ENCODE data around the gene TLE2. TPM values are rescaled to one million over a fixed set of nuclear protein-coding genes. Genes with fewer than 3 reads are reported as not detected.
"Not testable (repeated sequence)": the region's sequence is repeated elsewhere in the genome, so short reads cannot be mapped to it uniquely, and the experiment has no call there.

The TLE2 gene
- total RNA-seq, 2 experiments from 2014 or later: 0.24 to 0.57 TPM

GRCh38 chr19:3054972-3055740 lies 26.1 kb upstream of the TLE2 start:
- ATAC-seq (no peak), DNase-seq (no peak)
- Mint-ChIP-seq H3K27ac (peak overlapping the region; percentile 65), H3K4me1 (ENCODE audit: low read depth) (peaks cover 36% of the 10 kb centered on the region), H3K9me3 (ENCODE audit: insufficient read depth) (no peaks in the 10 kb centered on the region), H3K36me3 (ENCODE audit: low read depth) (peaks cover 49% of the 10 kb centered on the region), H3K4me3 (no peak overlapping the region), H3K27me3 (ENCODE audit: low read depth) (no peaks in the 10 kb centered on the region)
- CTCF ChIA-PET: no interaction called here
- POLR2A ChIA-PET: interaction anchor here (0.9 kb wide), 1 partner anchor 19 kb away, joined by 4 read pairs; no protein-coding TSS in a partner anchor

DNA sequence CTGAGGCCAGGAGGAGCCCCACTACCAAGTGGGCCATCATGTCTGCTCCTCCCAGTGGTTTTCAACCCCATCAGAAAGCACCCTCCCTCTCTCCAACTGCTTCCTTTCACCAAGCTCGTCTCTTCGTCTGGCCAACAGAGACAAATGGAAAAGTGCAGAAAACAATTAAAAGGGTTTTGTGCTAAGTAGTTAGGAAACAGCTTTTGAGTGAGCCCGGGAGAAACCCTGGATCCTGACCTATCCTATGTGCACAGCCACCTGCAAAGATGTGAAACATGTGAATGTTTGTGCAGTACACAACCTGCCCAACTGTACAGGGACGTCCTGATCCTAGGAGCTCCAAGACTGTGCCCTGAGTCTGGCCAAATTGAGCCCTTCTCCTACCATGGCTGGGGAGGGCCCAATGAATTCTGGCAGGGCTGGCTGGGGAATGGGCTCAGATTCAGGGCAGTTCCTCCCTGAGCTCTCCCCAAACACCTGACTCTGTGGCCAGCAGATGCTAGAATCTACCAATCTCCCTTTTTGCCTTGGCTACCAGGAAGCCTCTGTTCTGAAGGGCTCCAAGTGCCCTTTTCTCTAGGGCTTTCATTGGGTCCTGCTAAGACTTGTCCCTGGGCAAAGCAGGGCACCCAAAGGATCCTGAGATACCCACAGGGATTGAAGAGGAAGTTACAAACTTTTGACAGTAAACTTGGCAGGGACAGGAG lies 25.3 kb upstream of the TLE2 start:
- ChIA-PET POLR2A (interaction anchor here (0.9 kb wide), 1 partner anchor 18 kb away, joined by 4 read pairs; no protein-coding TSS in a partner anchor), CTCF (no interaction called here)
- Mint-ChIP-seq H3K9me3 (ENCODE audit: insufficient read depth) (no peaks in the 10 kb centered on the region), H3K36me3 (ENCODE audit: low read depth) (peaks cover 42% of the 10 kb centered on the region), H3K27me3 (ENCODE audit: low read depth) (no peaks in the 10 kb centered on the region), H3K27ac (peak overlapping the region; percentile 65), H3K4me3 (no peak overlapping the region), H3K4me1 (ENCODE audit: low read depth) (peaks cover 29% of the 10 kb centered on the region)
- ATAC-seq (no peak), DNase-seq (no peak)

DNA sequence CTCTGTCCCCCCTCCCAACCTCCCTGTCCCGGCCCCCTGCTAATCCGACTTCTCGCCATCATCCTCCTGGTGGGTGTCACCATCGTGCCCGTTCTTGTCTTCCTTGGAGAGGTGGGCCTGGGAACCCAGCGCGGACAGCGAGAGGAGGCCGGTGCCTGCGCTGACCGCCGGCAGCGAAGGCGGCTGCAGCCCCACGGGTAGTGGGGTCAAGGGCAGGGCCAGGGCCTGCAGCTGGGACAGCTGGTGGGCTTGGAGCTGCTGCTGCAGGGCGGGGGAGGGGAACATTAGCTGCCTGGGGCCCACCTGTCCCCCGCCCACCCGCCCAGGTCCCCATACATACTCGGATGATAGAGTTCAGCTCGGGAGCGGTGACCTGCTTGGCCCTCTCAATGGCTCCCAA lies 24.7 kb upstream of the TLE2 start:
- POLR2A ChIA-PET: interaction anchor here (1.2 kb wide), 1 partner anchor 18 kb away, joined by 5 read pairs; no protein-coding TSS in a partner anchor

DNA sequence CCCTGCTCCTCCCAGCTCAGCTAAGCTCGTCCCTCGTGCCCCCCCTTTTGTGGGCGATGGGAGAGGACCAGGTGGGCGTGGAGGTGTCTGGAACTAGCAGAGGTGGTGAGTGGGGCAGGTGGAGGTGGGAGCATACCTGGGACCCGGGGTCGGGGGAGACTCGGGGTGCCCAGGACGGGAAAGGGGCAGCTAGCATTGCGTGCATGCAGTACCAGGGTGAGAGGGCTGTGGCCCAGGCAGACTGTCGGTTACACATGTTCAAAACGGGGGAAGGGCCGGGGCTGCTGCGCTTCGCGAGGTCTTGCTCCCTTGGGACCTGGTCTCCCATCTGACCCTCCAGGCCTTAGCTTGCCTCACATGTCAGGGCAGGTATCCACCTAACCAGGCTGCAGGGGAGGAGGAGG lies 24.1 kb upstream of the TLE2 start:
- Mint-ChIP-seq H3K9me3 (ENCODE audit: insufficient read depth) (no peaks in the 10 kb centered on the region), H3K27ac (no peak overlapping the region), H3K27me3 (ENCODE audit: low read depth) (peaks cover 3% of the 10 kb centered on the region), H3K36me3 (ENCODE audit: low read depth) (peaks cover 36% of the 10 kb centered on the region), H3K4me1 (ENCODE audit: low read depth) (peaks cover 21% of the 10 kb centered on the region), H3K4me3 (no peak overlapping the region)
- DNase-seq: no peak
- ATAC-seq: no peak
- ChIA-PET CTCF (interaction anchor here (1.3 to 1.9 kb wide), 3 partner anchors 7 to 102 kb away, joined by 4 to 8 read pairs (median 7); no protein-coding TSS in a partner anchor), POLR2A (interaction anchor here (1.0 to 2.3 kb wide), 5 partner anchors 7 to 48 kb away, joined by 3 to 8 read pairs (median 4); no protein-coding TSS in a partner anchor)

More for the DNA sequence above, 24.7 kb upstream of the TLE2 start:
- peaks cover 3% of the 10 kb centered on the region for H3K27me3 Mint-ChIP-seq (ENCODE audit: low read depth)
- peaks cover 40% of the 10 kb centered on the region for H3K36me3 Mint-ChIP-seq (ENCODE audit: low read depth)
- no peak for ATAC-seq
- no peak overlapping the region for H3K4me3 Mint-ChIP-seq
- DNase-seq: no peak
- CTCF ChIA-PET: interaction anchor here (1.3 kb wide), 1 partner anchor 103 kb away, joined by 8 read pairs; no protein-coding TSS in a partner anchor
- peaks cover 25% of the 10 kb centered on the region for H3K4me1 Mint-ChIP-seq (ENCODE audit: low read depth)
- no peaks in the 10 kb centered on the region for H3K9me3 Mint-ChIP-seq (ENCODE audit: insufficient read depth)
- no peak overlapping the region for H3K27ac Mint-ChIP-seq

GRCh38 chr19:3050016-3050415 lies 20.9 kb upstream of the TLE2 start:
- ATAC-seq; H3K27me3 Mint-ChIP-seq (ENCODE audit: low read depth); H3K9me3 Mint-ChIP-seq (ENCODE audit: insufficient read depth); H3K4me3 Mint-ChIP-seq; DNase-seq; CTCF ChIA-PET; H3K27ac Mint-ChIP-seq; POLR2A ChIA-PET: not testable (repeated sequence)
- Mint-ChIP-seq H3K36me3 (ENCODE audit: low read depth) (peaks cover 16% of the 10 kb centered on the region), H3K4me1 (ENCODE audit: low read depth) (peaks cover 13% of the 10 kb centered on the region)

DNA sequence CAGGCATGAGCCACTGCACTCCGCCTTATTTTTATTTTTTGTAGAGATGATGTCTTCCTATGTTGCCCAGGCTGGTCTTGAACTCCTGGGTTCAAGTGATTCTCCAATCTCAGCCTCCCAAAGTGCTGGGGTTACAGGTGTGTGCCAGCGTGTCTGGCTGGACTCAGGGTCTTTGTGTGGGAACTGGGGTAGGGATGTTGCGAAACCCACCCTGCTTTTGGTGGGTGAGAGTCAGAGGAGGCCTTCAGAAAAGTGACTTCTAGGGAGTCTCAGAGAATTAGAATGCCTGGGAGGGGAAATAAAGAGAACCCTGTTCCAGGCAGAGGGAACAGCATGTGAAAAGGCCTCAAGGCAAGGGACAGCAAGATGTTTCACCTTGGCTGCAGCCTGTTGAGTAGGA lies 20.0 kb upstream of the TLE2 start:
- no peak overlapping the region for H3K27ac Mint-ChIP-seq
- H3K36me3 Mint-ChIP-seq (ENCODE audit: low read depth): peaks cover 7% of the 10 kb centered on the region
- no peak overlapping the region for H3K4me3 Mint-ChIP-seq
- DNase-seq (no peak), ATAC-seq (no peak)
- H3K27me3 Mint-ChIP-seq (ENCODE audit: low read depth): peaks cover 10% of the 10 kb centered on the region
- no peaks in the 10 kb centered on the region for H3K9me3 Mint-ChIP-seq (ENCODE audit: insufficient read depth)
- POLR2A ChIA-PET: no interaction called here
- H3K4me1 Mint-ChIP-seq (ENCODE audit: low read depth): peaks cover 7% of the 10 kb centered on the region
- CTCF ChIA-PET: no interaction called here

GRCh38 chr19:3048190-3048533 lies 19.1 kb upstream of the TLE2 start:
- peaks cover 10% of the 10 kb centered on the region for H3K27me3 Mint-ChIP-seq (ENCODE audit: low read depth)
- ChIA-PET CTCF (no interaction called here), POLR2A (no interaction called here)
- ATAC-seq (no peak), DNase-seq (no peak)
- no peak overlapping the region for H3K4me3 Mint-ChIP-seq
- no peaks in the 10 kb centered on the region for H3K9me3 Mint-ChIP-seq (ENCODE audit: insufficient read depth)
- H3K27ac Mint-ChIP-seq: no peak overlapping the region
- H3K36me3 Mint-ChIP-seq (ENCODE audit: low read depth): peaks cover 6% of the 10 kb centered on the region
- H3K4me1 Mint-ChIP-seq (ENCODE audit: low read depth): peaks cover 6% of the 10 kb centered on the region

GRCh38 chr19:3047496-3048189 lies 18.6 kb upstream of the TLE2 start:
- peaks cover 4% of the 10 kb centered on the region for H3K36me3 Mint-ChIP-seq (ENCODE audit: low read depth)
- DNase-seq (peak; percentile 58), ATAC-seq (peak; percentile 56)
- CTCF ChIA-PET: no interaction called here
- POLR2A ChIA-PET: no interaction called here
- H3K4me3 Mint-ChIP-seq: peak overlapping the region; percentile 57
- peaks cover 10% of the 10 kb centered on the region for H3K27me3 Mint-ChIP-seq (ENCODE audit: low read depth)
- no peak overlapping the region for H3K27ac Mint-ChIP-seq
- peaks cover 6% of the 10 kb centered on the region for H3K4me1 Mint-ChIP-seq (ENCODE audit: low read depth)
- no peaks in the 10 kb centered on the region for H3K9me3 Mint-ChIP-seq (ENCODE audit: insufficient read depth)

DNA sequence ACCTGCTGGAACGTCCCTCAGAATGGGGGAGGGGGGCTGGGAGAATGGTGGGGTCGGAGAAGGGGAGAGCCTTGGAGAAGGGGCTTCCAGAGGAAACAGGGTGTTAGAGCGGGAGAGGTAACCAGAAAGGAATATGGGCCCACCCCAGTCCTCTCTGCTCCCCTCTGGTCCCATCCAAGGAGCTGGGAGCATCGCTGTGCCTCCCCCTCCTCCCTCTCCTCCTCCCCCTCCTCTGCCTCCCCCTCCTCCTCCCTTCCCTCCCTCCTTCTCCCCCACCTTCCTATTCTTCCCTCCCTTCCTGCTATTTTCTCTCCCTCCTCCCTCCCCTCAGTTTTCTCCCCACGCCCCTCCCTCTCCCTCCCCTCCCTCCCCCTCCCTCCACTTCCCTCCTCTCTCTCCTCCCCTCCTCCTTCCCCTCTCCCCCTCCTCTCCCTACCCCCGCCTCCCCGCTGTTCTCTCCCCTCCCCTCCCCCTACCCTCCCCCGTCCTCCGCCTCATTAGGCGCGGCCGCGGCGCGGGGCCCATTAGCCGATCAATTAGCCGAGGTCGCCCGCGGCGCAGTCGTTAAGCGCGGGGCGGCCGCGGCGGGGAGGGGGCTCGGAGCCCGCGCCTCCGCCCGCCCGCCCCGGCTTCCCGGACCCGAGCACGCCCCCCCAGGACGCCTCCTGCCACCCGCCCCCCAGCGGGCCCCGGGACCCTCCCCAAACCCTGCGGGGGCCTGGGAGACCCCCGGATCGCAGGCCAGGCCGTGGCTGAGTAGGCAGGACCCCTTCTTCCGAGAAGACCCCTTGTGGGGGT lies 17.8 kb upstream of the TLE2 start:
- POLR2A ChIA-PET: no interaction called here

DNA sequence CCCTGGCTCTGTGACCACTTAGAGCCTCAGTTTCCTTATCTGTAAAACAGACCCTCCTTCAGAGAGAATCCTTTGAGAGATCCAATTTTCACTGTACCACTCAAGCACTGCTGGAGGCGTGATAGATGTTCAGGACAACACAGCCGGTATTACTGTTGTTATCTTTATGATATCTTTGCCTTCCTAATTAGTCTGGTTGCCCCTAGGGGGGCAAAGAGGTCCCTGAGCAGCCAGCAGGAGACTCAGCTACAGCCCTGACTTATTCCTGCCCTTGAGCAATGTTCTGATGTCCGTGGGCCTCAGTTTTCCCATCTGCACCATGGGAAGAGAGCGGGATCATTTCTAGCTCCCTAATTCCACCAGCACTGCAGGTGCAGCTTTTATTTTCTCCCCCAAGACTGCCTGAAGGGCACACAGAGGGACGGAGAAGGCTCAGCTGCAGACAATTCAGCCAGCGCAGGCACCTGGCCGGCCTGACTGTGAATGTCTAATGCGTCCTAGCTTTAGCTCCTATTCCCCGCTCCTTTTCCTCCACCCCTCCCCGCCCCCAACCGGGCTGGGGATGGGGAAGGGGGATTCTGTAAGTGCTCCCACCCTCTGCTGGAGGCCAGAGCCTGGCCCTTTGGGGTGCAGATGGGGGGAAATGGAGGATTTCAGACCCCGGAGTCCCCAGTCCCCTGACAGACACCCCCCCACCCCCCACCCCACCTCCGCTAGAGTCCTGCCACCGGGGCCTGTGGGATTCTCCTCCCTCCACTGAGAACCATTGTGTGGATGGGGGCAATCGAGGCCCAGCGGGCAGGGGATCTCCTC lies 17.0 kb upstream of the TLE2 start:
- no peak for ATAC-seq
- H3K4me3 Mint-ChIP-seq: no peak overlapping the region
- no peak for DNase-seq
- POLR2A ChIA-PET: no interaction called here
- H3K4me1 Mint-ChIP-seq (ENCODE audit: low read depth): peaks cover 6% of the 10 kb centered on the region
- CTCF ChIA-PET: no interaction called here
- H3K27ac Mint-ChIP-seq: no peak overlapping the region
- H3K36me3 Mint-ChIP-seq (ENCODE audit: low read depth): no peaks in the 10 kb centered on the region
- H3K27me3 Mint-ChIP-seq (ENCODE audit: low read depth): peaks cover 10% of the 10 kb centered on the region
- H3K9me3 Mint-ChIP-seq (ENCODE audit: insufficient read depth): no peaks in the 10 kb centered on the region

More for the DNA sequence above, 17.8 kb upstream of the TLE2 start:
- H3K27me3 Mint-ChIP-seq (ENCODE audit: low read depth): peaks cover 10% of the 10 kb centered on the region
- H3K36me3 Mint-ChIP-seq (ENCODE audit: low read depth): no peaks in the 10 kb centered on the region
- no peak overlapping the region for H3K27ac Mint-ChIP-seq
- H3K4me1 Mint-ChIP-seq (ENCODE audit: low read depth): peaks cover 6% of the 10 kb centered on the region
- ATAC-seq: no peak
- CTCF ChIA-PET: no interaction called here
- no peaks in the 10 kb centered on the region for H3K9me3 Mint-ChIP-seq (ENCODE audit: insufficient read depth)
- no peak overlapping the region for H3K4me3 Mint-ChIP-seq
- DNase-seq: no peak

DNA sequence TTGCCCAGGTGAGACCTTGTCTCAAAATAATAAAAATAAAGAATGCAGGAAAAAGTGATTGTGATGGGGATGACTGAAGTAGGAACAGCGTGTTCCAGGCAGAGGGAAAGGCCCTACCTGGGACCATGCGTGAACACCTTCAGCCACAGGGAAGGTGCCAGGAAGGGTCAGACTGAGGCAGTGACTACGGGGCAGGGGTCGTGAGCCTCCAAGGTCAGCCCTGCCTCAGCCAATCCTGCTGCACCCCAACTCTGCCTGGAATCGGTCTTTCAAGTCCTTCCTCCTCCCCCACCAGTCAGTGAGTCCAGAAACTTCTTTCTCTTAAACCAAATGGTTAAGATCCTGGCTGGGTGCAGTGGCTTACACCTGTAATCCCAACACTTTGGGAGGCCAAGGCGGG lies 16.1 kb upstream of the TLE2 start:
- Mint-ChIP-seq H3K27ac (no peak overlapping the region), H3K4me1 (ENCODE audit: low read depth) (peaks cover 6% of the 10 kb centered on the region), H3K27me3 (ENCODE audit: low read depth) (peaks cover 10% of the 10 kb centered on the region), H3K9me3 (ENCODE audit: insufficient read depth) (no peaks in the 10 kb centered on the region), H3K36me3 (ENCODE audit: low read depth) (no peaks in the 10 kb centered on the region), H3K4me3 (no peak overlapping the region)
- CTCF ChIA-PET: no interaction called here
- ATAC-seq (no peak), DNase-seq (no peak)
- POLR2A ChIA-PET: no interaction called here

Measured in activated CD8-positive, alpha-beta T cell treated with anti-CD3 and anti-CD28 coated beads, Interleukin-2, amount 10 ng/mL, durations not matched to agents 7 days and 5 days (primary cell).